Measurements from ENCODE around the gene ADGRV1.

Gene ADGRV1

DNA sequence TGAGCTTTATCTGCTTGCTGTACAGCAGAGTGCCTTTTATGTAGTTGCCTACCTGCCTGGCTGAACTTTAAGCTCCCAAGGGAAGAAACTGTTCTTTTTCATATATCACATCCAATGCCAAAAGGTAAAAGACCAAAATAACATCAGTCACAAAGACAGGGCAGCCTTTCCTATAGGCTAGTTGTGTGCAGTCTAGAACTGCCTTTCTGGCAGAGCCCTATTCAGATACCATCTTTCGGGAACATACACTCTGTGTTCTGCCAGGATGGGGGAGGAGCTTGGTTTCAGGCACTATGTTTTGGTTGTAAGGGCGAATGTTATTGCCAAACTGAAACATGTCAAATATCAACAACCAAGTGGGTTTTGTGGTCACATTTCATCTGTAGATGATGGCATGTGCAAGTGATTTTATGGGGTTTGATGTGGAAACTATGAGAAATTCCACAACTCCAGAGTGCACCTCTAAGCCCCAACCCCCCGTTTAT, 314.5 kb downstream of the ADGRV1 start:
- peak; percentile 80 for ATAC-seq
- DNase-seq: peak; percentile 37
- H3K36me3 Mint-ChIP-seq (ENCODE audit: low read depth): no peaks in the 10 kb centered on the region

DNA sequence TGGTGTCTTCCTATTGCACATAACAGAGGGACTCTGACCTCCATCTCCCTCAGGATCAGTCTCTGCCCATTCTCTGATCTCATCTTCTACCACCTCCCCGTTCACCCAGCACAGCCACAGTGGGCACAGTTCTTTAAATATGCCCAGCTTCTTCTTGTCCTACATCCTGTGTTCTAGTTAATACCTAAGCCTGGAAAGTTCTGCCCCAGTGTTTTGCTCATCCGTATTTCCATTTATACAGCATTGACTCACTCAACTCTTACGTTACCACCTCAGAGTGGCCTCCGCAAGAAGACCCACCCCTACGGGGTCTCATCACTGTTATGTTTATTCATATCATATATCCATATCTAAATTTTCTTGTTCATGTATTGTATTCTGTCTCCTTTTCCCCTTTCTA, 315.5 kb downstream of the ADGRV1 start:
- Mint-ChIP-seq H3K27me3 (peaks cover 35% of the 10 kb centered on the region), H3K27ac (peak overlapping the region; percentile 2), H3K36me3 (ENCODE audit: low read depth) (no peaks in the 10 kb centered on the region), H3K9me3 (no peaks in the 10 kb centered on the region), H3K4me3 (no peak overlapping the region), H3K4me1 (peaks cover 59% of the 10 kb centered on the region)
- DNase-seq: no peak
- ATAC-seq: no peak

More for the DNA sequence above, 314.5 kb downstream of the ADGRV1 start:
- Mint-ChIP-seq H3K27ac (no peak overlapping the region), H3K4me1 (peaks cover 49% of the 10 kb centered on the region), H3K4me3 (peak overlapping the region; percentile 4), H3K27me3 (peaks cover 38% of the 10 kb centered on the region), H3K9me3 (no peaks in the 10 kb centered on the region)

DNA sequence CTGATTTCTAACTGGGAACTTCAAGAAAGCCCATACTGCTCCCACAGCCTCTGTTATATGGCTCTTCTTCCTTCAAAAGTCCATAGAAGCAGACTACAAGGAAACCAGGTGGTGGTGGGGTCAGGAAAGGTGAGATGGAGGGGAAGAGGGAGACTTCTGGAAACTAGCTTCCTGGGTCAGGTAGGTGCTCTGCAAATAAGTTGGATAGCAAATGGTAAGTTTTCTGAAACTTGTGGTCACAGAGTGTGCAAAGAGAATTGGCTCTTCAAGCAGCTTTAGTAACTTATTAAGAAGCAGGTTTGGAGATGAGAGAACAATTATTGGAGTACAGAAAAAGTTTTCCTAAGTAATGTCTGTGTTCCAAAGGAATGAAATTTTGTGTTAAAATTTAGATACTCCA, 316.9 kb downstream of the ADGRV1 start:
- H3K4me1 Mint-ChIP-seq: peaks cover 52% of the 10 kb centered on the region
- H3K4me3 Mint-ChIP-seq: no peak overlapping the region
- DNase-seq (no peak), ATAC-seq (no peak)
- H3K9me3 Mint-ChIP-seq: no peaks in the 10 kb centered on the region
- no peaks in the 10 kb centered on the region for H3K36me3 Mint-ChIP-seq (ENCODE audit: low read depth)
- no peak overlapping the region for H3K27ac Mint-ChIP-seq
- peaks cover 35% of the 10 kb centered on the region for H3K27me3 Mint-ChIP-seq

DNA sequence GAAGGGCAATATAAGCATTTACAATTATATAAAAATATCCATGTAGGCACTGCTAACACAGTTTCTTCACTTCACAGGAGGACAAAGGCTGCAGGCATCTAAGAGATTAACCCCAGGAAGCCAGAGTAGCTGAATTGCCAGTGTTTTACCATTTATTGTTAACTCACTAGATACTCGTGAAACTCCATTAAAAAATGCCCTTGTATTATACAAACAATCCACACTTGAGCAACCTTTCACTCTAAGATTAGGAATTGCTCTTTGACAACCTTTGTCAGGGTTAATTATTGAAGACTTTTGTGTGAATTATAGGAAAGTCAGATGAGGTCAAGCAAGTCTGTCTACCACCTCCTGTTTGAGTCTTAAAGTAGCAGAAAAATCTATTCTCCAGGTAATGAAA, 317.8 kb downstream of the ADGRV1 start:
- peaks cover 46% of the 10 kb centered on the region for H3K4me1 Mint-ChIP-seq
- ATAC-seq: no peak
- H3K36me3 Mint-ChIP-seq (ENCODE audit: low read depth): no peaks in the 10 kb centered on the region
- no peak overlapping the region for H3K4me3 Mint-ChIP-seq
- DNase-seq: no peak
- H3K9me3 Mint-ChIP-seq: no peaks in the 10 kb centered on the region
- H3K27me3 Mint-ChIP-seq: peaks cover 35% of the 10 kb centered on the region
- no peak overlapping the region for H3K27ac Mint-ChIP-seq

DNA sequence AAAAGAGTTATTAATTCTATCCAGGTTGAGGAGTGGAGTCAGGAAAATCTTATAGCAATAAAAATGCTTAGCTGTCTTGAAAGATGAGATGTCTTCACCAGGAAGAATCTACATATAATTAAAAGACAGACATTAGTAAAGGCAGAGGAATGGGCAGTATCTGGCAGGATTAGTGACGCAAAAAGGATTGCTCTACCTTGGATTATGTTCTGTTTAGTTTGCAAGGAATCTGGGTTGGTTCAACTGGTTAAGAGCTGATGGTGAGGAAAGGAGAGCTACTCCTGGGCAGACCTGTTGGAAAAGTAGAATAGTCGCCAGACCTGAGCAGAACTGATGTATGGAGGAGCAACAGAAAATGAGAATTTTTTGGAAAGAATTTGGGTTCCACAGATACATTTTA, 318.5 kb downstream of the ADGRV1 start:
- H3K4me1 Mint-ChIP-seq: peaks cover 39% of the 10 kb centered on the region
- no peak overlapping the region for H3K27ac Mint-ChIP-seq
- no peaks in the 10 kb centered on the region for H3K9me3 Mint-ChIP-seq
- no peak for ATAC-seq
- peaks cover 35% of the 10 kb centered on the region for H3K27me3 Mint-ChIP-seq
- H3K4me3 Mint-ChIP-seq: no peak overlapping the region
- DNase-seq: no peak
- H3K36me3 Mint-ChIP-seq (ENCODE audit: low read depth): no peaks in the 10 kb centered on the region

DNA sequence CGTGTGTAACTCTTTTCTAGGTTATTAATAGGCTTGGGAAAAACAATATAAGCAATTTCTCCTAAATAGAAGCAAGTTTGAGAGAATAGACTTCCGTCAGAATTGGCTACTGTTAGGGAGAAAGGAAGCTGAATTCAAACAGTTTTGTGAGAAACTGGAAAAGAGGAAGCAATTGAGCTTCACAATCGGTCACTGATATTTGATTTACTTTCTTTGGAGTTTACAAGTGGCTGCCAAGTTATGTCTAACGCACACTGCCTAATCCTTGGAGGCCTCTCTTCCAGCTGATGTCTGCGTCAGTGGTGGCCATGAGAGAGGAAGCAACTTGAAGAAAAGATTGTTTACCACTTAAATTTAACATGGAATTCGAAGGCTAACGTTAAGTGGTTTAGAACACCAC, 319.5 kb downstream of the ADGRV1 start:
- DNase-seq: no peak
- H3K27ac Mint-ChIP-seq: no peak overlapping the region
- ATAC-seq: no peak
- no peak overlapping the region for H3K4me3 Mint-ChIP-seq
- peaks cover 35% of the 10 kb centered on the region for H3K27me3 Mint-ChIP-seq
- H3K4me1 Mint-ChIP-seq: peaks cover 28% of the 10 kb centered on the region
- H3K9me3 Mint-ChIP-seq: no peaks in the 10 kb centered on the region
- H3K36me3 Mint-ChIP-seq (ENCODE audit: low read depth): no peaks in the 10 kb centered on the region

DNA sequence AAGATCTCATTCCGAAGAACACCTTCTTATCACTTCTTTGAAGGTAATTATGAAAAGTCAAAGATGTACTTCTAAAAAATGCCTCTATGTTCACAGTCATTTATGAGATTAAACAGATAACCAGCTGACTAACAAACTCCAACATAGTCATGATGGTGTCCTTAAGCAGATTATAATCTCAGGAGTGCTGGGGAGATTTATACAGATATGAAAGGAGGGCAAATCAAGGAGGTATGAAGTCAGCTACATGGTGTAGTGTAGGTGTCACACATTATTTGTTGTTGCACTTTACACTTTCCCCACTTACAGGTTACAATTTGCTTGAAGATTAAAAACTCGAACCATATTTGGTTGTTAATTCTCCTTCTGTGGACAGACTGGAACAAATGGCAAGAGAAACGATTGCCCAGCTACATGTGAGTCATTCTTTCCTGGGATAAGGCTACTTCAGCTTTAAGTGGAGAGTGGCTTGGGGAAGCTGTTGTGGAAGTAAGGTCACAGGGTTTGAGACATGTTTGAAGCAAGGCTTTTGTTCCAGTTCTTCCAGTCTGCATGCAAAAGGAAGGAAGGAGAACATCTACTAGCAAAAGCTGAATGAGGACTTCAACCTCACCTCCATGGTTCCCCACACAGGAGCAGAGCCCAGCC, 320.1 kb downstream of the ADGRV1 start:
- Mint-ChIP-seq H3K27me3 (peaks cover 35% of the 10 kb centered on the region), H3K9me3 (no peaks in the 10 kb centered on the region), H3K4me3 (no peak overlapping the region), H3K4me1 (peaks cover 23% of the 10 kb centered on the region), H3K36me3 (ENCODE audit: low read depth) (no peaks in the 10 kb centered on the region), H3K27ac (no peak overlapping the region)
- DNase-seq (no peak), ATAC-seq (peak; percentile 80)

DNA sequence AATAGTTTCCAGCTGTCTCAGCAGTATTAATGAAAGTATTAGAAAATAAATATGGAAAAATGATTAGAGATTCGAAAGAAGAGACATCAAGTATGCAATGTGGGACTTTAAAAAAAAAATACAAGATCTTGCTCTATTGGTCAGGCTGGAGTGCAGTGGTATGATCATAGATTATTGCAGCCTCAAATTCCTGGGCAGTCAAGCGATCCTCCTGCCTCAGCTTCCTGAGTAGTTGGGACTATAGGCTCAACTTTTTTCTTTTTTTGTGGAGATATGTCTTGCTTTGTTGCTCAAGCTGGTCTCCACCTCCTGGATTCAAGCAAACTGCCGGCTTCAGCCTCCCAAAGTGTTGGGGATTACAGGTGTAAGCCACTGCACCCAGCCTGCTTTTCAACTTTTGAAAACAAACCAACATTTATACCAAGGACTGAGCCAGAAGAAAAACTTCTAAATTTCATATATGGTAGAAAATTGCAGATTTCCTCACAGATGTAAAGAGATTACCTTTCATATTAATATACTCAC, 323.1 kb downstream of the ADGRV1 start:
- Mint-ChIP-seq H3K4me3 (no peak overlapping the region), H3K27me3 (peaks cover 24% of the 10 kb centered on the region), H3K4me1 (peaks cover 14% of the 10 kb centered on the region), H3K36me3 (ENCODE audit: low read depth) (no peaks in the 10 kb centered on the region), H3K27ac (no peak overlapping the region), H3K9me3 (no peaks in the 10 kb centered on the region)
- DNase-seq (no peak), ATAC-seq (no peak)

DNA sequence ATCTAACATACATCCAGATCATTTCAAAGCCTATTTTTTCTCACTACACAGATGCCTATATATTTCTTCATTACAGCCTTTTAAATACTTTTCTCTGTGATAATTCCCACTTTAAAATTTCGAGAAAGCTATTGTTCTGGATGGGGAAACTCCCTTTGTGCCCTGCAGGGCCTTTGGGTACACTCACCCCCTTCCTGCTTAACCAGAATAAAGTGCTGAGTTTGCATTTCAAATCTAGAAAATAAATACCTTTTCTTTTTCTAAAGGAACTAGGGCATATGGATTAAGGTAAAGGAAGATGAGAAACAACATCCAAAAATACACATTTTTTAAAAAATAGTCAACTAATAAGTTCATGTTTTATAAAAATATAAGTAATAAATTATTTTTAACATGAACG, 323.9 kb downstream of the ADGRV1 start:
- Mint-ChIP-seq H3K4me3 (no peak overlapping the region), H3K36me3 (ENCODE audit: low read depth) (no peaks in the 10 kb centered on the region), H3K27ac (no peak overlapping the region), H3K9me3 (no peaks in the 10 kb centered on the region), H3K27me3 (peaks cover 18% of the 10 kb centered on the region), H3K4me1 (peaks cover 14% of the 10 kb centered on the region)
- ATAC-seq (no peak), DNase-seq (no peak)

DNA sequence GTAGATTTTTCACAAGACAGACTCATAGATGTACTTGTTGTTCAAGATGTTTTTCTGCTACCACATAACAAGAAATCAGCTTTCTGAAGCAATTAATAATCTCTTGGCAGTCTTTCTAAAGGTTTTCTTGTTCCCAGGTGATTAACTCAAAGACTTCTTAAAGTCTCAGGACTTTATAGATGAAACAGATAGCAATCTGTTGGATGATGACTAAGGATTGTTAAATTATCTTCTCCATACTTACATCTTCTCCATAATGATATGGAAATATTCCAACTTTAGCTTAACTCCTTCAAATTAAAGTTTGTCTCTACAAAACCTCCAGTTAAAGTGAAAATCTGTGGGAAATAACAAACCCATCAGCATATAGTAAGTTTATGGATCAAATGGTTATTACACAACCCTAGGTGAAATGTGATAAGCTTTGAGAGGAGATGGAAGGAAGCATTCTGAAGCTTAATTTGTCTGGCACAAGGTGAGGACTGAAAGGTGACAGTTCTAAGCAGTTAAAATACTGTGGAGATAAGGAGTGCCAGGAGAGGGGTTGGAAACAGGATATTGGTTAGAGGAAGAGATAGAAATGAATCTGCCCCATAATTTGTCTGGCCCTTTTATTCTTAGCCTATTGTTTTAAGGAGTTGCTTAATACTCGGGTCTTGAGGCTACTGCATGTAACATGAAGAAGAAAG, 326.7 kb downstream of the ADGRV1 start:
- Mint-ChIP-seq H3K4me3 (no peak overlapping the region), H3K4me1 (no peaks in the 10 kb centered on the region), H3K27me3 (peaks cover 8% of the 10 kb centered on the region), H3K27ac (no peak overlapping the region), H3K9me3 (no peaks in the 10 kb centered on the region), H3K36me3 (ENCODE audit: low read depth) (no peaks in the 10 kb centered on the region)
- DNase-seq: no peak
- ATAC-seq: no peak

DNA sequence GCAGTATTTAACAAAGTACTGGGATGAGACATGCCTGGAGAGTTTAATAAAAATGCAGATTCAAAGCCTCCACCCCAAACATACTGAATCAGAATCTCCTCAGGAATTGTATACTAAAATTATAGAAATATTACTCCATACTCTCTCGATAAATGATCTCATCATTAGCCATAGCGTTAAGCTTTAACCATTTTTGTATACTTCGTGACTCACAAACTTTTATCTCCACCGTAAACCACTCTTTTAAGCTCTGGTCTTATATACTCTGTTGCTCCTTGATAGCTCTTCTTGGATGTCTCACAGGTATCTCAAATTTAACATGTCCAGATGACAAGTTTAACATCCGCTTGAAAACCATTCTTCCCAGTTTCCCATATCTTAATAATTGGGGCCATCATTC, 327.8 kb downstream of the ADGRV1 start:
- Mint-ChIP-seq H3K4me1 (no peaks in the 10 kb centered on the region), H3K4me3 (no peak overlapping the region), H3K36me3 (ENCODE audit: low read depth) (no peaks in the 10 kb centered on the region), H3K27ac (no peak overlapping the region), H3K27me3 (peaks cover 8% of the 10 kb centered on the region), H3K9me3 (no peaks in the 10 kb centered on the region)
- ATAC-seq (no peak), DNase-seq (no peak)

DNA sequence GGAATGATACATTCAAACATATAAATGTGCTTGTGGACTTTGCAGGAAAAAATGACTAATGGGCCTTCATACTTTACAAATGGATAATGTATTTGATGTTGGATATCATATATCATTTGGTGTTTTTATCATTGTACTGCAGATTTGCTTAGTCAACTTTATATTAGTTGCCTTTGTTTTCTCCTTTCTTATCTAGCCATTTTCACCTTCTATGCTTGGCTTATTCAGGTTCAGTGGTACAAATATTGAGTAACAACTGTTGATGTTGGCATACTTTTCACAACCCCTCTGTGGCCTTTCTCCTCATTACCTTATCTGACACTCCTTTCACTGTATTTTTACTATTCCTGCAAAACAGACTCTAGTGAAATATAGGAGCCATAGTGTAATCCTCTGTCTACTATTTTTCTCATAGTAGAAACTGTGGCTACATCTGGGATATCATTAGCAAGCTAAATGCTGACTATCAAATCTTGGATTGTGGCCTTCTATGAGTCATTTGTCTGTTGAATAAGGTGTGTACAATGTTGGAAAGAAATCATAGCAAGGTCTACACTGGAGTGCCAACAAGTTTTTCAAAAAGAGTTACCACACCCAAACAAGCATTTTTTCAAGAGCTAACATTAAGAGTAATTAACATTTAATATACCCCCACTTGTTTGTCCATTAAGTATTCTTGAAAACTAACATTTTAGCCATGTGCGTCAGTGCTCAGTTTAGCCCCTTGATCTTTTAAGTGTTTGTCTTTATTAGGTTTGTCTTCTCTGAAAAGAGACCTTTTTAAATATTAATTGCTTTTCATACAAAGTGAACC, 330.1 kb downstream of the ADGRV1 start:
- no peaks in the 10 kb centered on the region for H3K9me3 Mint-ChIP-seq
- H3K4me1 Mint-ChIP-seq: no peaks in the 10 kb centered on the region
- no peak for DNase-seq
- no peak overlapping the region for H3K4me3 Mint-ChIP-seq
- no peak overlapping the region for H3K27ac Mint-ChIP-seq
- no peaks in the 10 kb centered on the region for H3K36me3 Mint-ChIP-seq (ENCODE audit: low read depth)
- ATAC-seq: no peak
- peaks cover 8% of the 10 kb centered on the region for H3K27me3 Mint-ChIP-seq

DNA sequence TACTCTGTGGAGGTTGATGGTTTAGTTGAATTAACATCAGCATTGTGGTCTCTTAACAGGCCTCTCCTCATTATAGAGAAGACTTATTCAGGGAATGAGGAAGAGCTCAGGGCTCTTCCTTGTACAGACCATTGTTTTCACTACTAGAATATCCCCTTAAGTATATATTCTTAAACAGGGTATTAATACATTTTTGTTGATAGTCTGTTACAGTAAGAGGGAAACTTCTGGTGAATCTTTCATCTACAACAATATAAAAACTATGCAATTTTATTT, 330.7 kb downstream of the ADGRV1 start:
- Mint-ChIP-seq H3K27ac (no peak overlapping the region), H3K9me3 (no peaks in the 10 kb centered on the region), H3K4me1 (no peaks in the 10 kb centered on the region), H3K36me3 (ENCODE audit: low read depth) (no peaks in the 10 kb centered on the region), H3K27me3 (peaks cover 4% of the 10 kb centered on the region), H3K4me3 (no peak overlapping the region)
- DNase-seq (no peak), ATAC-seq (no peak)

DNA sequence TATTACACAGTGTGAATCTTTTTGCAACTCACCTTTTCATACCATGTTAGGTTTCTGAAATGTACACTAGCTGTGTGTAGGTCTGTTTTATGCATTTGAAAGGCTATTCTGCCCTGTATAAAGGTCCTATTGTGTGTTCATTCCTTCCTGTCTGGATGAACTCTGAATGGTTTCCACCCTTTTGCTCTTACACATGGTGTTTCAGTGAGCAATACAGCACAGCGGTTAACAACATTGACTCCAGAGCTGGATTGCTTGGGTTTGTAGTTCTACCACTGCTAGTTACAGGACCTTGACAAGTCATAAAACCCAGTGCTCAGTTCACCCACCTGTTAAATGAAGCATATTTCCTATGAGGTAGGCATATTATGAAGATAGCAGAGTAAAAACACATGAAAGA, 331.6 kb downstream of the ADGRV1 start:
- H3K27me3 Mint-ChIP-seq: peaks cover 2% of the 10 kb centered on the region
- DNase-seq (no peak), ATAC-seq (no peak)
- H3K9me3 Mint-ChIP-seq: no peaks in the 10 kb centered on the region
- H3K36me3 Mint-ChIP-seq (ENCODE audit: low read depth): no peaks in the 10 kb centered on the region
- no peaks in the 10 kb centered on the region for H3K4me1 Mint-ChIP-seq
- no peak overlapping the region for H3K27ac Mint-ChIP-seq
- H3K4me3 Mint-ChIP-seq: no peak overlapping the region
